Measurements from ENCODE around the gene ASTN2.
"Not testable (repeated sequence)": the region's sequence is repeated elsewhere in the genome, so short reads cannot be mapped to it uniquely, and the experiment has no call there.

ASTN2 gene

GRCh38 chr9:116917895-116918508 lies 496.9 kb downstream of the ASTN2 start:
- DNase-seq (ENCODE audit: low spot score): not testable (repeated sequence)

- no peak for DNase-seq (ENCODE audit: low spot score)
Observed at GRCh38 chr9:116913536-116913935, 501.3 kb downstream of the ASTN2 start.

GRCh38 chr9:116910201-116910600 lies 504.7 kb downstream of the ASTN2 start:
- DNase-seq (ENCODE audit: low spot score): no peak

GRCh38 chr9:116907989-116908388 lies 506.9 kb downstream of the ASTN2 start:
- DNase-seq (ENCODE audit: low spot score): no peak

- no peak for DNase-seq (ENCODE audit: low spot score)
Observed at GRCh38 chr9:116905171-116905588, 509.7 kb downstream of the ASTN2 start.

- DNase-seq (ENCODE audit: low spot score): no peak
Observed at GRCh38 chr9:116904165-116904564, 510.7 kb downstream of the ASTN2 start.

- no peak for DNase-seq (ENCODE audit: low spot score)
Observed at GRCh38 chr9:116901260-116901659, 513.6 kb downstream of the ASTN2 start.

GRCh38 chr9:116900543-116900942 lies 514.3 kb downstream of the ASTN2 start:
- no peak for DNase-seq (ENCODE audit: low spot score)

GRCh38 chr9:116900007-116900367 lies 514.9 kb downstream of the ASTN2 start:
- no peak for DNase-seq (ENCODE audit: low spot score)

- DNase-seq (ENCODE audit: low spot score): peak; percentile 41
Observed at GRCh38 chr9:116899337-116900006, 515.4 kb downstream of the ASTN2 start.

- DNase-seq (ENCODE audit: low spot score): not testable (repeated sequence)
Observed at GRCh38 chr9:116898131-116898530, 516.7 kb downstream of the ASTN2 start.

GRCh38 chr9:116897201-116897600 lies 517.7 kb downstream of the ASTN2 start:
- DNase-seq (ENCODE audit: low spot score): no peak

GRCh38 chr9:116895961-116896360 lies 518.9 kb downstream of the ASTN2 start:
- DNase-seq (ENCODE audit: low spot score): no peak

GRCh38 chr9:116891424-116891823 lies 523.4 kb downstream of the ASTN2 start:
- no peak for DNase-seq (ENCODE audit: low spot score)

- DNase-seq (ENCODE audit: low spot score): not testable (repeated sequence)
Observed at GRCh38 chr9:116888476-116888875, 526.4 kb downstream of the ASTN2 start.

GRCh38 chr9:116888066-116888465 lies 526.8 kb downstream of the ASTN2 start:
- DNase-seq (ENCODE audit: low spot score): no peak

GRCh38 chr9:116883676-116884075 lies 531.2 kb downstream of the ASTN2 start:
- DNase-seq (ENCODE audit: low spot score): no peak

GRCh38 chr9:116877072-116877471 lies 537.8 kb downstream of the ASTN2 start:
- no peak for DNase-seq (ENCODE audit: low spot score)

GRCh38 chr9:116875576-116875975 lies 539.3 kb downstream of the ASTN2 start:
- DNase-seq (ENCODE audit: low spot score): no peak

GRCh38 chr9:116873937-116874914 lies 540.6 kb downstream of the ASTN2 start:
- no peak for DNase-seq (ENCODE audit: low spot score)

- no peak for DNase-seq (ENCODE audit: low spot score)
Observed at GRCh38 chr9:116873491-116873890, 541.4 kb downstream of the ASTN2 start.

- peak; percentile 82 for DNase-seq (ENCODE audit: low spot score)
Observed at GRCh38 chr9:116870566-116870965, 544.3 kb downstream of the ASTN2 start.

GRCh38 chr9:116868201-116868600 lies 546.7 kb downstream of the ASTN2 start:
- no peak for DNase-seq (ENCODE audit: low spot score)
